Naive thymus-derived CD4-positive, alpha-beta T cell (primary cell): Measurements from ENCODE around the gene MPPED1. TPM values are rescaled to one million over a fixed set of nuclear protein-coding genes. Genes with fewer than 3 reads are reported as not detected.
A peak's percentile ranks its signal among the peaks of the same experiment; 100 is the strongest.

ENCODE experiments used
- ATAC-seq: fragments of 150-1000 bp; cut with Tn5 transposase; 2 replicates; pipeline ENCODE4 v1.10.0; 2021; ENCODE audit warnings: mild to moderate bottlenecking, moderate library complexity
- CTCF ChIA-PET: fragments of 350-600 bp; sonication (Branson Sonifier 250); formaldehyde crosslinking; loops from one replicate; lab custom pipeline; 2021; ENCODE audit warnings: antibody characterized with exemption; lab: Charles Lee
- POLR2A ChIA-PET: fragments of 350-600 bp; sonication (Branson Sonifier 250); formaldehyde crosslinking; loops from one replicate; lab custom pipeline; 2021; ENCODE audit warnings: antibody characterized with exemption, inconsistent platforms; lab: Charles Lee
- DNase-seq, 9 donors: peaks; one replicate each; pipeline versions ENCODE4 v3.0.0 to v3.0.0-alpha.2; 2020 to 2022; ENCODE audit warnings: mixed read lengths in 1 of 9
- H3K27ac ChIP-seq: one replicate; pipeline ENCODE4 v1.7.0; 2013; ENCODE audit warnings: mild to moderate bottlenecking, low read depth, low read length, moderate library complexity
- H3K27me3 ChIP-seq, 2 donors: one replicate each; pipeline ENCODE4 v1.7.0; 2013; ENCODE audit warnings: low read length in 2 of 2, mild to moderate bottlenecking in 2 of 2, moderate library complexity in 2 of 2; ENCODE audit not compliant: control insufficient read depth in 2 of 2, insufficient read depth in 2 of 2
- H3K36me3 ChIP-seq, 3 experiments: 1 replicate in 2 of 3; 2 replicates in 1 of 3; pipeline ENCODE4 v1.7.0; 2013; ENCODE audit warnings: low read length in 3 of 3, mild to moderate bottlenecking in 3 of 3, moderate library complexity in 1 of 3; ENCODE audit not compliant: insufficient read depth in 3 of 3, control insufficient read depth in 2 of 3
- H3K4me1 ChIP-seq, 2 donors: one replicate each; pipeline ENCODE4 v1.7.0; 2013; ENCODE audit warnings: low read length in 2 of 2, mild to moderate bottlenecking in 2 of 2, moderate library complexity in 1 of 2; ENCODE audit not compliant: control insufficient read depth in 2 of 2, insufficient read depth in 2 of 2
- H3K4me3 ChIP-seq: 2 replicates; pipeline ENCODE4 v1.7.0; 2013; ENCODE audit warnings: mild to moderate bottlenecking, low read length
- H3K9me3 ChIP-seq, 3 experiments: 1 replicate in 2 of 3; 2 replicates in 1 of 3; pipeline ENCODE4 v1.7.0; 2013; ENCODE audit warnings: low read length in 3 of 3; ENCODE audit not compliant: control insufficient read depth in 2 of 3
- H3K27ac Mint-ChIP-seq, 9 donors: one replicate each; pipeline ENCODE4 v1.8.0; 2020 to 2022; ENCODE audit warnings: mixed read lengths in 9 of 9, mild to moderate bottlenecking in 8 of 9, moderate library complexity in 5 of 9, inconsistent platforms in 2 of 9
- H3K27me3 Mint-ChIP-seq, 5 donors: one replicate each; pipeline ENCODE4 v1.8.0; 2021 to 2022; ENCODE audit warnings: mixed read lengths in 5 of 5, mild to moderate bottlenecking in 1 of 5
- H3K36me3 Mint-ChIP-seq, 5 donors: one replicate each; pipeline ENCODE4 v1.8.0; 2020 to 2022; ENCODE audit warnings: mixed read lengths in 5 of 5, mild to moderate bottlenecking in 3 of 5, inconsistent platforms in 1 of 5
- H3K4me1 Mint-ChIP-seq, 7 donors: one replicate each; pipeline ENCODE4 v1.8.0; 2020 to 2022; ENCODE audit warnings: mixed read lengths in 7 of 7, mild to moderate bottlenecking in 3 of 7, inconsistent platforms in 1 of 7
- H3K4me3 Mint-ChIP-seq, 10 donors: one replicate each; pipeline ENCODE4 v1.8.0; 2020 to 2022; ENCODE audit warnings: mild to moderate bottlenecking in 10 of 10, mixed read lengths in 10 of 10, moderate library complexity in 6 of 10, inconsistent platforms in 2 of 10
- H3K9me3 Mint-ChIP-seq, 11 donors: one replicate each; pipeline ENCODE4 v1.8.0; 2020 to 2022; ENCODE audit warnings: mixed read lengths in 11 of 11, mild to moderate bottlenecking in 4 of 11, inconsistent platforms in 1 of 11, moderate library complexity in 1 of 11
- intact Hi-C, 2 donors: fragments of 100-400 bp; cut with micrococcal nuclease; formaldehyde crosslinking; loops; one replicate each; pipeline ENCODE4 v1.15.1; 2023
- polyA plus RNA-seq, 2 donors: library from polyadenylated mRNA; unstranded; fragments of 300-500 nt; fragmentation: Illumina TruSeq; gene quantifications; one replicate each; pipeline ENCODE4 v1.2.3, GENCODE V29; 2021
- total RNA-seq, 6 experiments: library from RNA in 5 of 6; stranded (reverse) in 5 of 6; gene quantifications; 1 replicate in 5 of 6; 2 replicates in 1 of 6; pipeline ENCODE4 v1.2.3 and lab custom pipeline; 2021 to 2026

Gene MPPED1
- total and polyA plus RNA-seq, 7 experiments from 2014 or later, result not detected

DNA sequence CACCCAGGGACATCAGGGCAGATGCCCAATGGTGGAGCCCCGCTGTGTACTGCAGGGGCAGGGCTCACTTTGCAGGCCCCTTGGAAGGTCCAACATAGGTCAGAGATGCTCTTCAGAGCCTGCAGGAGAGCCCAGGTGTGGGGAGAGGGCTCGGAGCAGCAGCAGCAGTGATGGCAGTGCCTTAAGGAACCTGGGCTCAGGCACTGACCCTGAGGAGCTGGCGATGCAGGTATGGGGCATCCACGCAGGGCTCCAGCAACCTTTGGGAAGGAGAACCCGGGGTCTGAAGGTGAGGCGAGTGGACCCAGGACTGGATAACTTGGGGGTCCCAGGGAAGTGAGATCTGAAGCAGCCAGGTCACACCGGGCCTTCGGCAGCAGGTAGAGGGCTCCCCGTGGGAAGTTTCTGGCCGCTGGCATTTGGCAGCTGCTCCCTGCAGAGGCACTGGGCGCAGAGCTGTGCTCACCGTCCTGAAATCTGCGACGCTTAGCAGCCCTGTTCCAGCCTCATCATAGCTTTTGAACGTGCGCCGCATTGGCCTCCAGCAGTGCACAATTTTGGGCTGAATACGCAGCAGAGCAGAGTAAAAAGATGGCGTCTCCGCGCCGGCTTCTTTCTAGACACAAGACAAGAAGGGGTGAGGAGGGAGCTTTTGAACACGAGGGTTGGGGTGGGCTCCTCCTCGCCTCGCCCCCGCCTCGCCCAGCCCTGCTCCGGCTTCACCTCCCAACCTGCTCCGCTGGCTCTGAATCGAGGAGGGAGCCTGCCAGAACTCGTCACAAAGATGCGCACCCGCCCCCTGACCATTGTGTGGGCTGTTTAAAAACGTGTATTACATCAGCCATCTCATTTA lies 118.8 kb downstream of the MPPED1 start:
- Histone ChIP-seq H3K4me1 (no peaks in the 10 kb centered on the region), H3K9me3 (no peaks in the 10 kb centered on the region), H3K27me3 (no peaks in the 10 kb centered on the region), H3K4me3 (no peak overlapping the region), H3K36me3 (no peaks in the 10 kb centered on the region), H3K27ac (no peak overlapping the region)
- H3K9me3 Mint-ChIP-seq, result peaks cover 0 to 2% (median 0%) of the 10 kb centered on the region in 11 donors
- ATAC-seq, result no peak
- intact Hi-C loops, result no loop called here
- ChIA-PET CTCF (no interaction called here), POLR2A (no interaction called here)
- no peak for DNase-seq
- H3K36me3 Mint-ChIP-seq, result no peaks in the 10 kb centered on the region
- H3K27ac Mint-ChIP-seq, result no peak overlapping the region
- H3K27me3 Mint-ChIP-seq, result peaks cover 0 to 26% (median 3%) of the 10 kb centered on the region in 5 donors
- peaks cover 0 to 6% (median 0%) of the 10 kb centered on the region in 7 donors for H3K4me1 Mint-ChIP-seq
- H3K4me3 Mint-ChIP-seq, result no peak overlapping the region

DNA sequence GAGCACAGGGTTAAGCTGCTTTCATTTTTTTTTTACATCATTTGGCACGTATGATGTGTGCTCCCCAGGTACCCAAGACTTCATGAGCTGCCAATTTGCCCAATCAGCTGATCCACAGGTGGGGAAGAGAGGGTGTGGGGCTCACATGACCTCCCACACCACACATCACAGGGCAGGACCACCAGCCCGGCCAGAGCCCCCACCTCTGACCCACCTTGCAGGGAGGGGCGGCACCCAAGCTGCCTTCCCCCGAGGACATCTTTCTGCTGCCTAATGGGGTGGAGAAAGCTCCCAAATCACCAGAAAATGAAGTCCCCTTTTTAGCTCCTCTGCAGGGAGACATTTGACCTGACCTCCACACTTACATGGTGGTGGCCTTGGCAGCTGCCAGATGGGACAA lies 119.8 kb downstream of the MPPED1 start:
- Mint-ChIP-seq H3K36me3 (no peaks in the 10 kb centered on the region), H3K9me3 (peaks cover 0 to 4% (median 0%) of the 10 kb centered on the region in 11 donors), H3K27me3 (peaks cover 0 to 18% (median 4%) of the 10 kb centered on the region in 5 donors), H3K27ac (no peak overlapping the region), H3K4me3 (no peak overlapping the region), H3K4me1 (peaks cover 0 to 6% (median 0%) of the 10 kb centered on the region in 7 donors)
- Histone ChIP-seq H3K4me3 (no peak overlapping the region), H3K4me1 (no peaks in the 10 kb centered on the region), H3K27ac (no peak overlapping the region), H3K9me3 (no peaks in the 10 kb centered on the region), H3K27me3 (no peaks in the 10 kb centered on the region), H3K36me3 (no peaks in the 10 kb centered on the region)
- CTCF ChIA-PET, result no interaction called here
- DNase-seq, result no peak
- no peak for ATAC-seq
- POLR2A ChIA-PET, result no interaction called here
- intact Hi-C loops, result no loop called here

DNA sequence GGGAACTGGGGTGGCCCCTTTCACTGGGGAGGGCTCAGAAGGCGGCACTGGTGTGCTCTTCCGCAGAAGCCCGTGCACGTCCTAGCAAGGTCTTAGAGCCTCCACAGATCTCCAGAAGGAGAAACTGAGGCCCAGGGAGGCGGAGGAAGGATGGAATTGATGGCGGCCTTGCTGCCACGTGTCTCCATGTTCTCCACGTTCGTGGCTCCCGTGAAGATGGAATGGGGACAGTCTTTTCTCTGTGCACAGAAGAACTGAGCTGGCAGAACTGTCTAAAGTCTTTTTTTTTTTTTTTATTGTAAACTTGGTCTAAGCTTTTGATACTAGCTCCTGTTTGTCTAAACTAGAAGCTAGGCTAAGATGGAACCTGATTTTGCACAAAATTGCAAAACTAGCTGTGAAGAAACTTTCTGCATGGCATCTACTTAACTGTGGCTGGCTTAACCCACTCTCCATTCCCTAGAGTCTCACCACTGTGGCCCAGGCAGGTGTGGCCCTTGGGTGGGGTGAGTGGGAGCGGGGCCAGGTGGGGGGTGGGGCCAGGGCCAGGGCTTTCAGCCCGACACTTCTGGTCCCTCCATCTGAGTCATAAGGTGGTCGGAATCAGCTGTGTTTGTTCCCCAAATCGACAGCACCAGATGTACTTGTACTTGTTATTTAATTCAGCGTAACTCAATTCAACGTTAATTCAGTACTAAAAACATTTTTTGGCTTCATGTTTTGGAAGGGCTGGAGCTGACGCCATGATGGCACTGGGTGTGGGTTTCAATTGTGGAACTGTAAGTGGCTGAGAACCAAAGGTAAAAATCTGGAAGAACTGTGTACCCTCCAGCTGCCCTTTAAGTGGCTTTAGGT lies 120.7 kb downstream of the MPPED1 start:
- Mint-ChIP-seq H3K9me3 (peaks cover 0 to 4% (median 0%) of the 10 kb centered on the region in 11 donors), H3K27ac (no peak overlapping the region), H3K36me3 (no peaks in the 10 kb centered on the region), H3K4me3 (no peak overlapping the region), H3K27me3 (peaks cover 0 to 16% (median 4%) of the 10 kb centered on the region in 5 donors), H3K4me1 (peaks cover 0 to 6% (median 0%) of the 10 kb centered on the region in 7 donors)
- ChIA-PET POLR2A (no interaction called here), CTCF (no interaction called here)
- ATAC-seq, result no peak
- Histone ChIP-seq H3K27me3 (no peaks in the 10 kb centered on the region), H3K27ac (no peak overlapping the region), H3K9me3 (no peaks in the 10 kb centered on the region), H3K36me3 (no peaks in the 10 kb centered on the region), H3K4me1 (no peaks in the 10 kb centered on the region), H3K4me3 (no peak overlapping the region)
- no peak for DNase-seq
- intact Hi-C loops, result no loop called here

DNA sequence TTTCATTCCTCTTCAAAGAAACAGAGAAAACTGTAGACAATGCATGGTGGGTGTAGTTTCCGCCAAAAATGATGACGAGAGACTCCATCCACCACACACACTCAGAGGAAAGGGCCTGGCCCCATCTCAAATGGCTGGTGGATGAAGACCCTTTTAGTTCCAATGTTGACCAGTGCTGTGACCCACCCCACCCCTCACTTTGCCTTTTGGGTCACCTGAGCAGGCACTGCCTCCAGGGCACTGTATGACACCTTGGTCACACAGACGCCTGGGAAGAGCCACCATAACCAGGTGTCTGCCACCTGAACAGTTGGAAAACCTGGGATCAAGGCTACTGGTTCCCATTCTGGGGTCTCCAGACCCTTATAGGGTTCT lies 121.3 kb downstream of the MPPED1 start:
- POLR2A ChIA-PET, result no interaction called here
- Histone ChIP-seq H3K27me3 (no peaks in the 10 kb centered on the region), H3K9me3 (no peaks in the 10 kb centered on the region), H3K4me3 (no peak overlapping the region), H3K4me1 (no peaks in the 10 kb centered on the region), H3K27ac (no peak overlapping the region), H3K36me3 (no peaks in the 10 kb centered on the region)
- Mint-ChIP-seq H3K4me3 (no peak overlapping the region), H3K36me3 (no peaks in the 10 kb centered on the region), H3K27me3 (peaks cover 2 to 13% (median 4%) of the 10 kb centered on the region in 5 donors), H3K4me1 (peaks cover 0 to 6% (median 0%) of the 10 kb centered on the region in 7 donors), H3K27ac (no peak overlapping the region), H3K9me3 (peaks cover 0 to 4% (median 0%) of the 10 kb centered on the region in 11 donors)
- CTCF ChIA-PET, result no interaction called here
- intact Hi-C loops, result no loop called here
- ATAC-seq (no peak), DNase-seq (no peak)

DNA sequence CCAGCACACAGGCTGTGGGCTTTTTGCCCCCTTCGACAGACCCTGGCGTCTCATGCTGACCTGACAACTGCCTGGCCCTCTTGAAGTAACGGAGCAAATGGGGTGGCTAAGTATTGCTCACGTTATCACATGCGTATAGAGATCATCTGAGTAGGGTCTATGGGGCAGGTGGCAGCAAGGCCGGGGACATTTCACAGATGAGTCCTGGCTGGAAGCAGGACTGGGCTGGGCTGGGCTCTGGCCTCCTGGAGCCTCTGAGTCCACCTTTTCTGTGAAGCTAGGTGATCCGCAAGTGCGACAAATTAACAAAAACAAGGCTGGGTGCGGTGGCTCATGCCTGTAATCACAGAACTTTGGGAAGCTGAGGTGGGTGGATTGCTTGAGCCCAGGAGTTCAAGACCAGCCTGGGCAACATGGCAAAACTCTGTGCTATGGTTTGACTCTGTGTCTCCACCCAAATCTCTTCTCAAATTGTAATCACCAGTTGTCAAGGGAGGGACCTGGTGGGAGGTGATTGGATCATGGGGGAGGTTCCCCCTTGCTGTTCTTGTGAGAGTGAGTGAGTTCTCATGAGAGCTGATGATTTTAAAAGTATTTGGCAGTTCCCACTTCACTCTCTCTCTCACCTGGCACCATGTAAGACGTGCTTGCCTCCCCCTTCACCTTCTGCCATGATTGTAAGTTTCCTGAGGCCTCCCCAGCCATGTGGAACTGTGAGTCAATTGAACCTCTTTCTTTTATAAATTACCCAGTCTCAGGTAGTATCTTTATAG lies 122.0 kb downstream of the MPPED1 start:
- H3K4me1 Mint-ChIP-seq, result peaks cover 0 to 3% (median 0%) of the 10 kb centered on the region in 7 donors
- H3K27me3 Mint-ChIP-seq, result peaks cover 2 to 13% (median 5%) of the 10 kb centered on the region in 5 donors
- H3K4me3 Mint-ChIP-seq, result no peak overlapping the region
- DNase-seq (no peak), ATAC-seq (no peak)
- H3K36me3 ChIP-seq, result no peaks in the 10 kb centered on the region
- CTCF ChIA-PET, result no interaction called here
- no peak overlapping the region for H3K4me3 ChIP-seq
- POLR2A ChIA-PET, result no interaction called here
- no peaks in the 10 kb centered on the region for H3K27me3 ChIP-seq
- H3K9me3 Mint-ChIP-seq, result peaks cover 0 to 4% (median 0%) of the 10 kb centered on the region in 11 donors
- H3K4me1 ChIP-seq, result no peaks in the 10 kb centered on the region
- H3K27ac Mint-ChIP-seq, result no peak overlapping the region
- H3K9me3 ChIP-seq, result no peaks in the 10 kb centered on the region
- intact Hi-C loops, result no loop called here
- no peaks in the 10 kb centered on the region for H3K36me3 Mint-ChIP-seq
- no peak overlapping the region for H3K27ac ChIP-seq

DNA sequence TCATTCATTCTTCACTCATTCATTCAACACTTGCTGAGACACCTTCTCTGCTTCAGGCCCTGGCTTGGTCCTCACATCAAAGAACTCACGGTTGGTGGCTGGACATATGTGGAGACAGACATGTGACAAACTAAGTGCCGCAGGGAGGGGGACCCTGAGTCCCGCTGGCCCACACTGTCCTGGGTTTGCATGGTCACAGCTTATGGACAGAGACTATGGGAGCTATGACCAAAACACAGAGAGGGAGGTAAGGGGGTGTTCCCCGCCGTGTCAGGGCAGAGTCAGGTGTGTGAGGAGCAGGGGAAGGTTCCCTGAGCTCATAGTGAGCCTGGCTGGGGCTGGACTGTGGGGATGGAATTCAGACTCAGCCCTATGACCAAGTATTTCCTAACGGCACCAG lies 123.1 kb downstream of the MPPED1 start:
- peaks cover 0 to 4% (median 0%) of the 10 kb centered on the region in 11 donors for H3K9me3 Mint-ChIP-seq
- no peak overlapping the region for H3K4me3 ChIP-seq
- no peak overlapping the region for H3K27ac ChIP-seq
- ChIA-PET POLR2A (no interaction called here), CTCF (no interaction called here)
- H3K4me3 Mint-ChIP-seq, result no peak overlapping the region
- H3K4me1 ChIP-seq, result no peaks in the 10 kb centered on the region
- H3K36me3 Mint-ChIP-seq, result no peaks in the 10 kb centered on the region
- H3K27me3 ChIP-seq, result no peaks in the 10 kb centered on the region
- intact Hi-C loops, result no loop called here
- peaks cover 2 to 16% (median 5%) of the 10 kb centered on the region in 5 donors for H3K27me3 Mint-ChIP-seq
- H3K36me3 ChIP-seq, result no peaks in the 10 kb centered on the region
- H3K27ac Mint-ChIP-seq, result peak overlapping the region in 1 of 9 donors; percentile 36
- DNase-seq, result no peak
- no peaks in the 10 kb centered on the region for H3K9me3 ChIP-seq
- no peaks in the 10 kb centered on the region for H3K4me1 Mint-ChIP-seq
- ATAC-seq, result no peak
